Brain microvascular endothelial cell (primary cell): Measurements from ENCODE around the gene ARHGDIG.
"Not testable (repeated sequence)": the region's sequence is repeated elsewhere in the genome, so short reads cannot be mapped to it uniquely, and the experiment has no call there.

Experiments used
- DNase-seq: peaks from one replicate; pipeline ENCODE4 v3.0.0-alpha.2; 2020
- H3K27ac ChIP-seq: fragments of 250-450 bp; sonication (Bioruptor Pico); 2 replicates; pipeline ENCODE4 v1.5.1; 2020; ENCODE audit warnings: mild to moderate bottlenecking, moderate library complexity
- H3K27me3 ChIP-seq: fragments of 250-450 bp; sonication (Bioruptor Pico); replicated peaks from 2 replicates; pipeline ENCODE4 v1.5.1; 2020; ENCODE audit warnings: mild to moderate bottlenecking
- H3K36me3 ChIP-seq: fragments of 250-450 bp; sonication (Bioruptor Pico); replicated peaks from 2 replicates; pipeline ENCODE4 v1.5.1; 2020; ENCODE audit warnings: mild to moderate bottlenecking
- H3K4me3 ChIP-seq: 2 replicates; pipeline ENCODE4 v1.5.1; 2011; ENCODE audit warnings: low read depth, mild to moderate bottlenecking, control low read depth, low read length, moderate library complexity
- in situ Hi-C: cut with HindIII; loops from 2 replicates; pipeline ENCODE4 v1.10.0; 2017; ENCODE audit warnings: low sequenced_read_pairs, low pct_ligation_motif_present
- TF ChIP-seq, protein P1 (sequence below): IDR thresholded peaks from 2 replicates; pipeline ENCODE4 v1.5.1; 2011; ENCODE audit warnings: low read depth, mild to moderate bottlenecking, moderate library complexity, low read length, control low read depth, inconsistent platforms; ENCODE audit errors: missing control alignments

The ARHGDIG gene

DNA sequence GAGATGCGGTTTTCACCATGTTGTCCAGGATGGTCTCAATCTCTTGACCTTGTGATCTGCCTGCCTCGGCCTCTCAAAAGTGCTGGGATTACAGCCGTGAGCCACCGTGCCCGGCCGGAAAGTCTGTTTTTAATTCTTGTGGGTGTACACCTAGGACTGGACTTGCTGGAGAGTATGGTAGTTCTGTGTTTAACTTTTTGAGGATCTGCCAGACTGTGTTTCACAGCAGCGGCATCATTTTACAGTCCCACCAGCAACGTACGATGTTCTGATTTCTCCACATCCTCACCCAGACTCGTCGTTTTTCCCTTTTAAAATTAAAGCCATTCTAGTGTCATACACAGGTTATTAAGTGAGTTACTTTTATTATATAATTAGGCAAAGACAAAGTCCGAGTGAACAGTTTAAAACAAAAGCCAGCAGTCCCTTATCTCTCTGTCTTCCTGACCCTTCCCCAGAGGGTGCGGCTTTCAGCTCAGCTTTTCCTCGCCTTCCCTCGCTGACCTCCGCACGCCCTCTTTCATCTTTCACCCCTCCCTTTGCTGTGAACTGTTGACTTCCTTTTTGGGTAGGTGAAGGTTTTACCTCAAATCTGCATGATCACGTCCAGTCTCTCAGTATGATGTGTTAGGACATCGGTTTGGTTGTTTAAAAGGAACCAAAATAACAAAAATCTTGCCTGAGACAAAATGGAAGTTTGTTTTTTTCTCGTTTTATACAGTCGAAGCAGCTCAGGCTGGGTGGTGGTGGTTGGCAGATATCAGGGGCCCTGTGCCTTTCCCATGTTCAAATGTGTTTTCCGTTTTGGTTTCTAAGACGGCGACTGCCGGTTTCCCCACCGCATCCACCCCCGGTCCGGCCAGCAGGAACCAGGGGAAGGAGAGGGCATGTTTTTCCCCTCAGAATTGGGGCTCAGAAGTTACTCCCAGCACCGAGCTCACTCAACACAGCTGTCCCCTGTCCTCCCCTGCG lies 27.7 kb upstream of the ARHGDIG start:
- Histone ChIP-seq H3K36me3 (peaks cover 8% of the 10 kb centered on the region), H3K4me3 (no peak overlapping the region), H3K27me3 (no peaks in the 10 kb centered on the region), H3K27ac (no peak overlapping the region)
- no peak for DNase-seq
- TF ChIP-seq, protein P1, sequence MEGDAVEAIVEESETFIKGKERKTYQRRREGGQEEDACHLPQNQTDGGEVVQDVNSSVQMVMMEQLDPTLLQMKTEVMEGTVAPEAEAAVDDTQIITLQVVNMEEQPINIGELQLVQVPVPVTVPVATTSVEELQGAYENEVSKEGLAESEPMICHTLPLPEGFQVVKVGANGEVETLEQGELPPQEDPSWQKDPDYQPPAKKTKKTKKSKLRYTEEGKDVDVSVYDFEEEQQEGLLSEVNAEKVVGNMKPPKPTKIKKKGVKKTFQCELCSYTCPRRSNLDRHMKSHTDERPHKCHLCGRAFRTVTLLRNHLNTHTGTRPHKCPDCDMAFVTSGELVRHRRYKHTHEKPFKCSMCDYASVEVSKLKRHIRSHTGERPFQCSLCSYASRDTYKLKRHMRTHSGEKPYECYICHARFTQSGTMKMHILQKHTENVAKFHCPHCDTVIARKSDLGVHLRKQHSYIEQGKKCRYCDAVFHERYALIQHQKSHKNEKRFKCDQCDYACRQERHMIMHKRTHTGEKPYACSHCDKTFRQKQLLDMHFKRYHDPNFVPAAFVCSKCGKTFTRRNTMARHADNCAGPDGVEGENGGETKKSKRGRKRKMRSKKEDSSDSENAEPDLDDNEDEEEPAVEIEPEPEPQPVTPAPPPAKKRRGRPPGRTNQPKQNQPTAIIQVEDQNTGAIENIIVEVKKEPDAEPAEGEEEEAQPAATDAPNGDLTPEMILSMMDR = no peak
- in situ Hi-C loops = no loop called here

DNA sequence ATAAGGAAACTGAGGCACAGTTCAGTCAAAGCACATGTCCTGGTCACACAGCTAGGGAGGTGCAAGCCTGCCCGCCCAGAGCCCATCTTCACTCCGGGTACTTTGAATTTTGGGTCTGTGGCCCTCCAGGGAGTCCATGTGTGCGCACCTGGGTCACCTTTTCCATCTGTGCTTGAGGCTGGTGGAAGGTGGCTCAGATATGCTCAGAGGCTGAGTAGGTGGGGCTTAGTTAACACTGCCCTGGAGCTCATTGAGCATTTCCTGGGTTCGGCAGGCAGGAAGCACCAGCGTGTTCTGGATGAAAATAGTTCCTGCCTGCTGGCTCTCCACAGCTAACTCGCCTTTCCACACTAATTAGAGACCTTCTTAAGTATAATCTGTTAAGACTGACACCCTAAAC lies 26.6 kb upstream of the ARHGDIG start:
- no peak for DNase-seq
- Histone ChIP-seq H3K4me3 (no peak overlapping the region), H3K36me3 (peaks cover 8% of the 10 kb centered on the region), H3K27ac (no peak overlapping the region), H3K27me3 (no peaks in the 10 kb centered on the region)
- in situ Hi-C loops = no loop called here
- TF ChIP-seq, protein P1 = no peak

DNA sequence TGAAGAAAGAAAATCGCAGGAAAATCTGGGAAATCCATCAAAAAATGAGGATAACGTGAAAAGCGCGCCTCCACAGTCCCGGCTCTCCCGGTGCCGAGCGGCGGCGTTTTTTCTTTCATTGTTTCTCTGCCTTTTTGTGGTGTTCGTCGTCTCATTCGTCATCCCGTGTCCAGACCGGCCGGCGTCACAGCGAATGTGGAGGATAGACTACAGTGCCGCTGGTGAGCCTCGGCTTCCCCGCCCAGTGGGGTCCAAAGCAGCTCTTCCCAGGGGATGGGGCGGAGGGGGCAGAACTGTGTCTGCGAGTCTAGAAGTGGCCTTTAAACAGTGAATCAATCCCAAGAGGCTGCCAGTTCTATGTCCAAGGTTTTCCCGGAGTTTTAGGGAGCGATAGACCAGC lies 25.9 kb upstream of the ARHGDIG start:
- no peak overlapping the region for H3K27ac ChIP-seq
- TF ChIP-seq, protein P1 = no peak
- in situ Hi-C loops = no loop called here
- no peaks in the 10 kb centered on the region for H3K27me3 ChIP-seq
- no peak for DNase-seq
- no peak overlapping the region for H3K4me3 ChIP-seq
- peaks cover 12% of the 10 kb centered on the region for H3K36me3 ChIP-seq

DNA sequence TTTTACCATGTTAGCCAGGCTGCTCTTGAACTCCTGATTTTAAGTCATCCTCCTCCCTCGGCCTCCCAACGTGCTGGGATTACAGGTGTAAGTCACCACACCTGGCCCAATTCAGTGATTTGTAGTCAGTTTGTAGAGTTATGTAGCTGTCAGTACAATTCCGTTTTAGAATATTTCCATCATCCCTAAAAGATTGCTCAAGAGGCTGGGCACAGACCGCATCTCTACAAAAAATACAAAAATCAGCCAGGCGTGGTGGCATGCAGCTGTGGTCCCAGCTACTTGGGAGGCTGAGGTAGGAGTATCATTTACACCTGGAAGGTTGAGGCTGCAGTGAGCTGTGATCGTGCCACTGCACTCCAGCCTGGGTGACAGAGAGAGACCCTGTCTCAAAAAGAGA lies 25.2 kb upstream of the ARHGDIG start:
- in situ Hi-C loops = no loop called here
- no peak overlapping the region for H3K27ac ChIP-seq
- TF ChIP-seq, protein P1 = no peak
- no peak for DNase-seq
- peaks cover 16% of the 10 kb centered on the region for H3K36me3 ChIP-seq
- no peaks in the 10 kb centered on the region for H3K27me3 ChIP-seq
- no peak overlapping the region for H3K4me3 ChIP-seq

DNA sequence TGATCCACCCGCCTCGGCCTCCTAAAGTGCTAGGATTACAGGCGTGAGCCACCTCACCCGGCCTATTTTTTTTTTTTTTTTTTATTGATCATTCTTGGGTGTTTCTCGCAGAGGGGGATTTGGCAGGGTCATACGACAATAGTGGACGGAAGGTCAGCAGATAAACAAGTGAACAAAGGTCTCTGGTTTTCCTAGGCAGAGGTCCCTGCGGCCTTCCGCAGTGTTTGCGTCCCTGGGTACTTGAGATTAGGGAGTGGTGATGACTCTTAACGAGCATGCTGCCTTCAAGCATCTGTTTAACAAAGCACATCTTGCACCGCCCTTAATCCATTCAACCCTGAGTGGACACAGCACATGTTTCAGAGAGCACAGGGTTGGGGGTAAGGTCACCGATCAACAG lies 22.3 kb upstream of the ARHGDIG start:
- DNase-seq, H3K4me3 ChIP-seq, H3K27ac ChIP-seq, H3K27me3 ChIP-seq, in situ Hi-C loops: not testable (repeated sequence)
- peaks cover 26% of the 10 kb centered on the region for H3K36me3 ChIP-seq

DNA sequence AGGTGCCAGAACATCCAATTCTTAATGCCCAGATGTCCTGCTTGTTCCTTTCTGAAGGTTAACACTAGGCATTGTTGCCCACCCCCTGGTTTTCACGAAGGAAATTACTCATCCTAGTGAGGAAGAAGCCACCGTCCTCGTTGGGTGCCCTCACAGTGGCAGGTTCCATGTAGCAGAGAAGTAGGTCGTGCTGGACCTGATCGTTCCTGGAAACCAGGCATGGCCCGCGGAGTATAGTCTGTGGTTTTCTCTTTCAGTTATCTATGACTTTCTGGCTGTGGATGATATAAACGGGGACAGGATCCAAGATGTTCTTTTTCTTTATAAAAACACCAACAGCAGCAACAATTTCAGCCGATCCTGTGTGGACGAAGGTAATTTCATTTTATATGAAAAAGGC lies 21.2 kb upstream of the ARHGDIG start:
- Histone ChIP-seq H3K27ac (no peak overlapping the region), H3K36me3 (peaks cover 35% of the 10 kb centered on the region), H3K27me3 (no peaks in the 10 kb centered on the region), H3K4me3 (no peak overlapping the region)
- TF ChIP-seq, protein P1 = no peak
- in situ Hi-C loops = no loop called here
- no peak for DNase-seq
